Endothelial cell of umbilical vein (primary cell): ENCODE data around the gene DOCK4.

Source experiments
- CTCF ChIP-seq, 2 donors: IDR thresholded peaks; 1 replicate in 1 of 2; 2 replicates in 1 of 2; pipeline ENCODE4 v1.5.1; 2011; ENCODE audit warnings: low read length in 2 of 2, mild to moderate bottlenecking in 2 of 2, moderate library complexity in 2 of 2, control low read depth in 1 of 2, inconsistent platforms in 1 of 2, low read depth in 1 of 2; ENCODE audit not compliant: insufficient read depth in 1 of 2; ENCODE audit errors: extremely low read depth in 1 of 2
- EZH2 ChIP-seq: IDR thresholded peaks from 2 replicates; pipeline ENCODE4 v1.6.1; 2012; ENCODE audit warnings: borderline replicate concordance, low read depth, mild to moderate bottlenecking, moderate library complexity, low read length, inconsistent platforms; ENCODE audit not compliant: severe bottlenecking
- FOS ChIP-seq: IDR thresholded peaks from 2 replicates; pipeline ENCODE4 v1.6.1; 2011; ENCODE audit warnings: mild to moderate bottlenecking, low read length, moderate library complexity, borderline replicate concordance; ENCODE audit not compliant: insufficient read depth
- GATA2 ChIP-seq: IDR thresholded peaks from 2 replicates; pipeline ENCODE4 v1.7.0; 2011; ENCODE audit warnings: low read depth, mild to moderate bottlenecking, moderate library complexity, mixed read lengths, low read length; ENCODE audit not compliant: insufficient read length, insufficient read depth
- MAX ChIP-seq: IDR thresholded peaks from 2 replicates; pipeline ENCODE4 v1.6.1; 2011; ENCODE audit not compliant: insufficient read depth, insufficient read length
- MYC ChIP-seq: IDR thresholded peaks from one replicate; pipeline ENCODE4 v1.6.1; 2011; ENCODE audit warnings: mild to moderate bottlenecking, low read depth, low read length
- POLR2A ChIP-seq: IDR thresholded peaks from 2 replicates; pipeline ENCODE4 v1.6.1; 2012; ENCODE audit warnings: low read depth, mild to moderate bottlenecking, control low read depth, low read length
- POLR2AphosphoS5 ChIP-seq: IDR thresholded peaks from 2 replicates; pipeline ENCODE4 v1.6.1; 2012; ENCODE audit warnings: low read depth, mild to moderate bottlenecking, control low read depth, low read length, moderate library complexity; ENCODE audit not compliant: insufficient read depth

- no peak for TF ChIP-seq CTCF (IDR thresholded peaks at IDR 0.05; ENCODE audit: extremely low read depth in 1 of 2, insufficient read depth in 1 of 2, low read depth in 1 of 2, low read length in 2 of 2)
- TF ChIP-seq POLR2AphosphoS5, result no peak
- no peak for TF ChIP-seq EZH2
- TF ChIP-seq POLR2A, result no peak
- TF ChIP-seq MAX, result no peak
- no peak for TF ChIP-seq MYC
- TF ChIP-seq FOS, result no peak
- no peak for TF ChIP-seq GATA2
Observed at GRCh38 chr7:111878785-111879184, 327.4 kb downstream of the DOCK4 start.
